ENCODE data around the gene MYL1.

Gene MYL1

DNA sequence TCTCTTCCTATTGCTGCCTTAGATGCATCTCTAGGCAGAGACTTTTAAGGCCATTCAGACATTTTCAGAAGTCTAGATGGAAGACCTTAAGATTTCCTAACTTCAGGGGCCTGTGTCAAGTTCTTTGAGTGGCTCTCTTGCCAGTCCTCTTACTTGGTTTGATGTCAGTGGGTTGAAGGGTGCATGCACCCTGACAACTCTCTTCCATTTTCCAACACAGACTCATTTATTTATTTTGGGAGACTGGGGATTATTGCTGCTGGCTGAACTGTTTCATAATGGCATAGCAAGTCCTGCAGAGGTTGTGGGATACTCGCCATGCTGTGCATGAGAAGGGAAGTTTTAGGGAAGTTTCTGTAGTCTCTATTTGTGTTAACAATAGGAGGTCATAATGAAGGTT is 50.7 kb downstream of the MYL1 start:
- no peak for DNase-seq

GRCh38 chr2:210263841-210264240 is 51.1 kb downstream of the MYL1 start:
- DNase-seq, result no peak

GRCh38 chr2:210262036-210262435 is 52.9 kb downstream of the MYL1 start:
- DNase-seq, result no peak

DNA sequence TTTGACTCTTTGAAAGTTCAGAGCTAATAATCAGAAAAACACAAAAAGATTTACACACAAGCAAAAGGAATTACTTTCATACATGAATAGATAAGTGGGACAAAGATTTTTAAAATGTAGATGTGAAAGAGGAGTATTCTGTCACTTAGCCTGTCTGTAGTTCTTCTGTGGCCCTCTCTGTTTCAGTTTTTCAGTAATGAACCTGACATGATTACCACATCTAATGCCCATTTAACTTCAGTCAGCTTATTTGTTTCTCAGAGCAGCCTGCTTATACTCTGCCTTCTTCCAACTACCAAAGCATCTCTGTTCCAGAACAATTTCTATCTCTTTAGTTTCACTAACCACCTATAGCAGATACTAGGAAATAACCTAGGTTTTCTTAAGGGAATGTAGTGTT is 55.3 kb downstream of the MYL1 start:
- no peak for DNase-seq

DNA sequence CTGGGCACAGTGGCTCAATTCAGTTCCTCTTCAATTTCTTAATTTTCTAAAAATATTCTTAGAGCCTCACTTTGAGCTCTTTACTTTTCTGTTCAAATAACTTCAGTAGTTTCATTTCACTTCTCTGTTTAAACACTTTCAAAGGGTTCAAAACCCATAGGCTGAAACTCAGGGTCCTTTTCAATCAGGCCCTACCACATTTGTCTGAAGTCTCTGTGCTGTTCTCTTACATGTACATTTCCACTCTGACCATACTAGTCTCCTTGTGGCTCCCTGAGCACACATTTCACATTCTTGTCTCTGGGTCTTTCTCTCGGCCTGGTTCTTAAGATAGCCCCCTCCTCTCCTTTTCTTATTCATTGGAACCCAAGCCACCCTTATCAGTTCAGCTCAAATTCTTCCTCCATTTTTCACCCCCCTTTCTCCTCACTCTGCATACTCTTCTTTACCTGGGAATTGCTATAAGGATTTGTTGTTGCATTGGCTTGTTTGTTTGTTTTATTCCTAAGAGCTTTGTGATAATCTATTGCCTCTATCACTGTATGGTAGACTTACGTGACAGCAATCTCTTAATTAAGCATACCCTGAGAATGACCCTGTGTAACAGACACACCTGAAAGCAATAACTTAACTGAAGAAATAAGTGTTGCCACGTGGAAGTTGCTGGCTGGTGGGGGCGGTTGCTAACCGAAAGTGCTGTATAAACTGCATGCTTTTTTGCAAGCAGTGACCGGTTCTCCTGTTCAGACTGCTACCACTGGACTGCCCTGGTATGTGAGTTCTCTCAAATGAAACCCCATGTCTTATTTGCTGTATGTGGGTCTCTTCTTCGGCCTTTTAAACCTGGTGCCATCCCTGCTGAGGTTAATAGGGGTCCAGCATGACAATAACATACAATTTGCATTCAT is 62.0 kb downstream of the MYL1 start:
- DNase-seq, result no peak

- no peak for DNase-seq
Measured at GRCh38 chr2:210250622-210251021, 64.4 kb downstream of the MYL1 start.

Data from activated CD4-positive, alpha-beta T cell treated with anti-CD3 and anti-CD28 coated beads, Interleukin-2, amount 50 U/mL, for 1 hour (primary cell).